Lung (tissue), 12 donors: ENCODE measurements around the gene DTNB. TPM values are rescaled to one million over a fixed set of nuclear protein-coding genes. Genes with fewer than 3 reads are reported as not detected.

ENCODE experiments used
- ATAC-seq: fragments of 200-7000 bp; cut with Tn5 transposase; one replicate; pipeline ENCODE4 v1.9.1; 2020; ENCODE audit warnings: moderate number of reproducible peaks; ENCODE audit not compliant: insufficient read depth, low FRiP score
- DNase-seq, 3 donors: peaks; one replicate each; pipeline ENCODE4 v3.0.0-alpha.2; 2013 to 2017
- H3K27ac ChIP-seq, 2 donors: one replicate each; pipeline ENCODE4 v1.5.1; 2013; ENCODE audit warnings: mild to moderate bottlenecking in 2 of 2, moderate library complexity in 2 of 2, control low read depth in 1 of 2, inconsistent platforms in 1 of 2, low read depth in 1 of 2, low read length in 1 of 2
- H3K27me3 ChIP-seq, 3 donors: one replicate each; pipeline ENCODE4 v1.5.1; 2013; ENCODE audit warnings: low read length in 2 of 3; ENCODE audit not compliant: control insufficient read depth in 3 of 3, insufficient read depth in 3 of 3
- H3K36me3 ChIP-seq, 4 donors: one replicate each; pipeline ENCODE4 v1.5.1; 2013; ENCODE audit warnings: low read length in 4 of 4, mild to moderate bottlenecking in 1 of 4, moderate library complexity in 1 of 4; ENCODE audit not compliant: control insufficient read depth in 4 of 4, insufficient read depth in 4 of 4
- H3K4me1 ChIP-seq, 5 donors: one replicate each; pipeline ENCODE4 v1.5.1; 2013; ENCODE audit warnings: low read length in 5 of 5, mild to moderate bottlenecking in 2 of 5, moderate library complexity in 1 of 5; ENCODE audit not compliant: control insufficient read depth in 5 of 5, insufficient read depth in 5 of 5
- H3K4me3 ChIP-seq: one replicate; pipeline ENCODE4 v1.5.1; 2013; ENCODE audit warnings: mild to moderate bottlenecking, control low read depth, moderate library complexity
- H3K9ac ChIP-seq, 2 donors: one replicate each; pipeline ENCODE4 v1.5.1; 2013; ENCODE audit warnings: low read length in 2 of 2, control low read depth in 1 of 2; ENCODE audit not compliant: insufficient read depth in 1 of 2
- H3K9me3 ChIP-seq, 4 donors: one replicate each; pipeline ENCODE4 v1.5.1; 2013; ENCODE audit warnings: low read length in 3 of 4, mild to moderate bottlenecking in 1 of 4, moderate library complexity in 1 of 4; ENCODE audit not compliant: control insufficient read depth in 4 of 4, insufficient read depth in 3 of 4
- CTCF ChIP-seq: IDR thresholded peaks from 2 replicates; pipeline ENCODE4 v1.5.1; 2012; ENCODE audit warnings: mild to moderate bottlenecking; ENCODE audit errors: control extremely low read depth, extremely low read depth
- WGBS, 2 donors: extraction: QIAGEN DNeasy Blood & Tissue Kit; methylation state at CpG; one replicate each; pipeline ENCODE4 v1.1.7; 2013; 5-methylcytosine and 5-hydroxymethylcytosine counted together
- polyA plus RNA-seq, 2 donors: library from polyadenylated mRNA; stranded (reverse); fragments of 200-250 nt; gene quantifications; one replicate each; pipeline ENCODE4 v1.2.1, GENCODE V29; 2013
- total RNA-seq, 2 donors: library from RNA; depleted of rRNA in 1 of 2; stranded (reverse); fragments of >200 nt in 1 of 2; gene quantifications; one replicate each; pipeline ENCODE4 v1.2.1, GENCODE V29; 2014 to 2021
- donor health status: control.
- donor health status: control.
- donor health status: Bipolar disorder and iron deficiency.
- donor health status: healthy.
- donor health status: DM: yes; HTN: yes; CAD: no.

The DTNB gene
- total and polyA plus RNA-seq, 4 donors, result 10.1 to 35.2 (median 20.4) TPM

- TF ChIP-seq CTCF, result no peak
- no peaks in the 10 kb centered on the region for H3K36me3 ChIP-seq
- H3K27ac ChIP-seq, result no peak overlapping the region
- 82 to 87% methylated on average over 20 of the region's 20 CpGs for WGBS, 2 donors
- H3K27me3 ChIP-seq, result peaks cover 0 to 2% (median 0%) of the 10 kb centered on the region in 3 donors
- H3K4me3 ChIP-seq, result no peak overlapping the region
- H3K9ac ChIP-seq, result no peak overlapping the region
- ATAC-seq (no peak), DNase-seq (no peak)
- no peaks in the 10 kb centered on the region for H3K9me3 ChIP-seq
- H3K4me1 ChIP-seq, result no peaks in the 10 kb centered on the region
These were observed 11.4 kb upstream of the DTNB start for GRCh38 chr2:25684577-25685473.

- H3K9ac ChIP-seq, result no peak overlapping the region
- TF ChIP-seq CTCF, result no peak
- H3K9me3 ChIP-seq, result no peaks in the 10 kb centered on the region
- 88 to 95% methylated on average over 4 of the region's 4 CpGs for WGBS, 2 donors
- DNase-seq (no peak), ATAC-seq (no peak)
- H3K4me3 ChIP-seq, result no peak overlapping the region
- peaks cover 0 to 2% (median 0%) of the 10 kb centered on the region in 3 donors for H3K27me3 ChIP-seq
- no peaks in the 10 kb centered on the region for H3K4me1 ChIP-seq
- H3K36me3 ChIP-seq, result no peaks in the 10 kb centered on the region
- H3K27ac ChIP-seq, result no peak overlapping the region
These were observed 8.7 kb upstream of the DTNB start for GRCh38 chr2:25682082-25682481.

- DNase-seq, result no peak
- no peak for TF ChIP-seq CTCF
- Histone ChIP-seq H3K9ac (no peak overlapping the region), H3K4me1 (no peaks in the 10 kb centered on the region), H3K36me3 (no peaks in the 10 kb centered on the region), H3K4me3 (no peak overlapping the region), H3K9me3 (no peaks in the 10 kb centered on the region), H3K27ac (no peak overlapping the region), H3K27me3 (no peaks in the 10 kb centered on the region)
- ATAC-seq, result no peak
- WGBS, 2 donors, result 92 to 93% methylated on average over 4 of the region's 4 CpGs
These were observed 4.5 kb upstream of the DTNB start for GRCh38 chr2:25677877-25678276.
